RWPE1 (cell line): ENCODE data around the gene ARL3.

Source experiments
- CTCF ChIA-PET: fragments of 350-600 bp; sonication (Branson Sonifier 250); formaldehyde crosslinking; extraction: SDS; loops from one replicate; lab custom pipeline; 2021; lab: Yijun Ruan, JAX
- POLR2A ChIA-PET: fragments of 400-600 bp; formaldehyde crosslinking; extraction: SDS; loops from one replicate; lab custom pipeline; 2020; ENCODE audit warnings: antibody characterized with exemption; ENCODE audit not compliant: low non-redundant PET; lab: Yijun Ruan, JAX
- DNase-seq: peaks from one replicate; pipeline ENCODE4 v3.0.0; 2012; ENCODE audit warnings: low spot score
- H3K27ac ChIP-seq: fragments of 450-650 bp; 2 replicates; pipeline ENCODE4 v1.5.1; 2017
- TF ChIP-seq, protein P1 (sequence below): fragments of 450-650 bp; conservative IDR thresholded peaks from 2 replicates; pipeline ENCODE4 v1.5.1; 2017; ENCODE audit warnings: low read depth, mild to moderate bottlenecking

ARL3 gene

DNA sequence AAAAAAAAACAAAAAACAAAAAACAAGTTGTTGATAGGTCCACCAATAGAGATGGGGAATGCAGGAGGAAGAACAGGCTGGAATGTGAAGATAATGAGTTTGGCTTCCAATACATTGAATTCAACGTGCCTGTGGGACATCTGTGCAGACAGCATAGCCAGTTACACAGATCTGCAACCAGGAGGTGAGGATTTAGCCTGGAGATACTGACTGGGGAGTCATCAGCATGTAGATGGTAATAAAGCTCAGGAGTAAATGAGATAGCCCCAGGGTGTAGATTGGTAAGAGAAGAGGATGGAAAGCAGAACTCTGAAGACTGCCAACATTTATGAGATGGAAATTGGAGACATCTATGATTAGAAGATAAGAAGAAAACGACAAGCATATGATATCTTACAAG is 74.7 kb downstream of the ARL3 start:
- ChIA-PET POLR2A (no interaction called here), CTCF (interaction anchor here (0.9 kb wide), 1 partner anchor 56 kb away, joined by 3 read pairs; no protein-coding TSS in a partner anchor)
- TF ChIP-seq, protein P1, sequence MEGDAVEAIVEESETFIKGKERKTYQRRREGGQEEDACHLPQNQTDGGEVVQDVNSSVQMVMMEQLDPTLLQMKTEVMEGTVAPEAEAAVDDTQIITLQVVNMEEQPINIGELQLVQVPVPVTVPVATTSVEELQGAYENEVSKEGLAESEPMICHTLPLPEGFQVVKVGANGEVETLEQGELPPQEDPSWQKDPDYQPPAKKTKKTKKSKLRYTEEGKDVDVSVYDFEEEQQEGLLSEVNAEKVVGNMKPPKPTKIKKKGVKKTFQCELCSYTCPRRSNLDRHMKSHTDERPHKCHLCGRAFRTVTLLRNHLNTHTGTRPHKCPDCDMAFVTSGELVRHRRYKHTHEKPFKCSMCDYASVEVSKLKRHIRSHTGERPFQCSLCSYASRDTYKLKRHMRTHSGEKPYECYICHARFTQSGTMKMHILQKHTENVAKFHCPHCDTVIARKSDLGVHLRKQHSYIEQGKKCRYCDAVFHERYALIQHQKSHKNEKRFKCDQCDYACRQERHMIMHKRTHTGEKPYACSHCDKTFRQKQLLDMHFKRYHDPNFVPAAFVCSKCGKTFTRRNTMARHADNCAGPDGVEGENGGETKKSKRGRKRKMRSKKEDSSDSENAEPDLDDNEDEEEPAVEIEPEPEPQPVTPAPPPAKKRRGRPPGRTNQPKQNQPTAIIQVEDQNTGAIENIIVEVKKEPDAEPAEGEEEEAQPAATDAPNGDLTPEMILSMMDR = no peak
- DNase-seq = no peak
- no peak overlapping the region for H3K27ac ChIP-seq

DNA sequence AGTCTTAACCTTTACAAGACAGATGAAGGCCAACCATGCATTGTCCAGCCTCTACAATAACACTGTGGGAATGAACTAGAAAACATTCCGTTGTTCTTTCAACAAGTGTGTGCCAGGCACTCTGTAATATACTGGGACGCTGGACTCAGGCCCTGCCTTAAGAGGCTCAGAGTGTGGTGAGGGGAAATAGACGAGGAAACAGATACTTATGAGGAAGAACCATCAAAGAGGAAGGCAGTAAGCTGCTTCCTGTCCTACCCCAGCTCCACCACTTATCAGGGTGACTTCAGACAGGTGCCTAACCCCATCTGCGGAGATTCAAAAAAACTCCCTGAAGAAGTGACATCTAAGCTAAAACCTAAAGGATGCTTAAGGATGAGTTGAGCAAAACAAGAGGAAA is 78.8 kb downstream of the ARL3 start:
- DNase-seq = no peak
- no peak overlapping the region for H3K27ac ChIP-seq
- POLR2A ChIA-PET = no interaction called here
- CTCF ChIA-PET = interaction anchor here (0.5 kb wide), 1 partner anchor 35 kb away, joined by 3 read pairs; no protein-coding TSS in a partner anchor
- TF ChIP-seq, protein P1 = no peak

DNA sequence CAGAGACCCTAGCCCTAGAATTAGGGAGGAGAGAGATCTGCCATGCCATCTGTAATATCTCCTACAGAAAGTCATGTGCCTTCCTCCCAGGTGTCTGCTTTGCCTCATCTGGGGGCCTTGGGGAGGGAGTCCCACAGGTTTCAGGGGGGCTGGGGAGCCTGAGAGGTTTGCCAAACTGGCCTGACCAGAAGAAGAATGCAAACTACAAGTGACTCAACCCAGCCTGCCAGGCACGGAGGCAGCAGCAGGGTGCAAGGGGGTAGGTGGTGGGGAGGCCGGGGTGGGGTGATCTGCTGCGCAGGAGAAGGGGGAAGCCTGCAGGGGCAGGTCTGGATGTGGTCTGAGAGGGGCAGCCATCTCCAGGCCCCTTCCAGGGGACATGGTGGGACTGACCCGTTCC is 79.5 kb downstream of the ARL3 start:
- POLR2A ChIA-PET = no interaction called here
- DNase-seq = no peak
- peak overlapping the region; percentile 78; the same call in 1 of the 2 replicates for H3K27ac ChIP-seq
- CTCF ChIA-PET = no interaction called here
- TF ChIP-seq, protein P1 = no peak

DNA sequence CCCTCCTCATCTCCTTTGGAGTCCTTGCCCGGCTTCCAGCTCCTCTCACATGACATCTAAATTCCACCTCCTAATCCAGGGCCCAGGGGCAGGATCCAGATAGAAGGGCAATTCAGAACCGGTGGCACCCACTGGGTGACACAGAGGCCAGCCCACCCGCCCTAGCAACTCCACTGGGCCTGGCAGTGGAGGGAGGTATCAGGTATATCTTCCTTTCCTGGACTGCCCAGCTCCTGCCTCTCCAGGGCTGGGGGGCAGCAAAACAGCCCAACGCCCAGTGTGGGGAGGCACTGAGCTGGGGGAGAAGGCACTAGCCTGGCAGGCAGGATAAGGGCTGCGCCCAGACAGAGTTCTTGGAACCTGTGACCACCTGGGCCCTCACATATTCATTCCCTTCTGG is 80.3 kb downstream of the ARL3 start:
- ChIA-PET CTCF (interaction anchor here (0.6 kb wide), 1 partner anchor 20 kb away, joined by 3 read pairs; no protein-coding TSS in a partner anchor), POLR2A (no interaction called here)
- H3K27ac ChIP-seq = peak overlapping the region; percentile 78
- TF ChIP-seq, protein P1 = no peak
- DNase-seq = no peak

DNA sequence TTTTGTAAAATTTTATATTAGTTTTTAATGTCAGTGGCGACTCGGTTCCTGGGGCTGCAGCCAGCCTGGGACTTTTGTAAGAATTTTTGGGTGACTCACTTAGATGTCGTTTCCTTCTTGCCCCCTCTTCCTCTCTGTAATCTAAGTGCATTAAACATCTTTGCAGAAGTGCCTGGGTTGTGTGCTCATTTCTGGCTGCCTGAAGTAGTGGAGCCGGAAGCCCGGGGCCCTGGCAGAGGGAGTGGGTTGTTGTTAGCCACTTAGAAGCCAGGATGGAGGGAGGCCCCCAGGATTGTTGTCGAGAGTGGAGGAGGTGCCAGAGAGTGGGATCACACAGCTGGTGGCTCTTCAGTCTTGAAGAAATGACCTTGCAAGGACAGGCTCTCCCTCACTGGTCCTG is 80.9 kb downstream of the ARL3 start:
- H3K27ac ChIP-seq = peak overlapping the region; percentile 78
- DNase-seq = no peak
- CTCF ChIA-PET = no interaction called here
- POLR2A ChIA-PET = interaction anchor here (0.6 kb wide), 1 partner anchor 109 kb away, joined by 3 read pairs; no protein-coding TSS in a partner anchor
- TF ChIP-seq, protein P1 = no peak

DNA sequence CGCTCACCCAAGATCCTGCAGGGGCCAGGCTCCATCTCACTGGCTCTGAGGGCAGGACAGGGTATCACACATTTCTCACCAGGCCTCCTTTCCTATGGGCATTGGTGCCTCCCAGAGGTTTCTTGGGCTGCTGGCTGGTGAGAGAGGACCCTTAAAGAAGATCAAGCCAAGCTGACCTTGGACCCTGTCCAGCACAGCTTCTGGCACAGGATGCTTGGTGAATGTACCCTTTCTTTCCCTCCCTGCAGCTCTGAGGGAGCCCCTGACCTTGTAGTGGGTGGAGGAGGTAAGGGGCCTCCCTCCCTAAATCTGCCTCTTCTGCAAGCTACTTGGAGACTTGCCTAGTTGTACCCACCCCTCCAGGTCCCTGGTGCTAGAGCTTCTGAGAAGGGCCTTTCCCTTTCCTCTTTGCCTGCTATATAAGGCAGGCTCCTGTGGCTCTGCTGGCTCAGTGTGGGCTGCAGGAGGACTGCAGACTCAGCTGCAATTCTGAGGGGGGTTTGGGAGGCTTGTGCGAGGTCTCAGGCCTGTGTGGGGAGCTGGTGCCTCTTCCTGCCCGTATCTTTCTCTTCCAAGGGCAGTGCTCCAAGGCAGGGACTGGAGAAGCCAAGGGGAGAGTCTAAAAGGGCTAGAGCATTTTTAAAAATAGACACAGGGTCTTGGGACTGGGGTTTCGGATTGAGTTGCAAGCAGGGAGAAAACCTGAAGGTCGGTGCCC is 81.6 kb downstream of the ARL3 start:
- H3K27ac ChIP-seq = peak overlapping the region; percentile 78
- ChIA-PET CTCF (no interaction called here), POLR2A (interaction anchor here (0.6 kb wide), 1 partner anchor 172 kb away, joined by 3 read pairs; no protein-coding TSS in a partner anchor)
- DNase-seq = no peak
- TF ChIP-seq, protein P1 = no peak
